ENCODE measurements around the gene ARPC5. TPM values are rescaled to one million over a fixed set of nuclear protein-coding genes. Genes with fewer than 3 reads are reported as not detected.

ARPC5 gene
- total and polyA plus RNA-seq, 9 of the 15 experiments (the other 6 are each of a cell fraction or from before 2014, with no cell fraction given): 71.8 to 150 (median 91.6) TPM

GRCh38 chr1:183645531-183645930, 9.9 kb upstream of the ARPC5 start (continued):
- TF ChIP-seq, protein P1, sequence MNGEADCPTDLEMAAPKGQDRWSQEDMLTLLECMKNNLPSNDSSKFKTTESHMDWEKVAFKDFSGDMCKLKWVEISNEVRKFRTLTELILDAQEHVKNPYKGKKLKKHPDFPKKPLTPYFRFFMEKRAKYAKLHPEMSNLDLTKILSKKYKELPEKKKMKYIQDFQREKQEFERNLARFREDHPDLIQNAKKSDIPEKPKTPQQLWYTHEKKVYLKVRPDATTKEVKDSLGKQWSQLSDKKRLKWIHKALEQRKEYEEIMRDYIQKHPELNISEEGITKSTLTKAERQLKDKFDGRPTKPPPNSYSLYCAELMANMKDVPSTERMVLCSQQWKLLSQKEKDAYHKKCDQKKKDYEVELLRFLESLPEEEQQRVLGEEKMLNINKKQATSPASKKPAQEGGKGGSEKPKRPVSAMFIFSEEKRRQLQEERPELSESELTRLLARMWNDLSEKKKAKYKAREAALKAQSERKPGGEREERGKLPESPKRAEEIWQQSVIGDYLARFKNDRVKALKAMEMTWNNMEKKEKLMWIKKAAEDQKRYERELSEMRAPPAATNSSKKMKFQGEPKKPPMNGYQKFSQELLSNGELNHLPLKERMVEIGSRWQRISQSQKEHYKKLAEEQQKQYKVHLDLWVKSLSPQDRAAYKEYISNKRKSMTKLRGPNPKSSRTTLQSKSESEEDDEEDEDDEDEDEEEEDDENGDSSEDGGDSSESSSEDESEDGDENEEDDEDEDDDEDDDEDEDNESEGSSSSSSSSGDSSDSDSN (IDR thresholded peaks at IDR 0.05; ENCODE audit: borderline replicate concordance in 1 of 2, low read depth in 2 of 2, low read length in 2 of 2): no peak
- TF ChIP-seq ADNP (tag; IDR thresholded peaks at IDR 0.05) (no peak), ZFX (CRISPR knock-in tag; IDR thresholded peaks at IDR 0.05) (no peak), BRCA1 (IDR thresholded peaks at IDR 0.05) (no peak), BRCA1 (CRISPR knock-in tag; IDR thresholded peaks at IDR 0.05) (no peak), NCOA1 (IDR thresholded peaks at IDR 0.05; ENCODE audit: low read depth) (no peak), ZNF707 (CRISPR knock-in tag; conservative IDR thresholded peaks at IDR 0.05) (no peak), SETDB1 (IDR thresholded peaks at IDR 0.05; ENCODE audit: low read length) (no peak), ZNF280B (CRISPR knock-in tag; IDR thresholded peaks at IDR 0.05) (no peak), ID3 (CRISPR knock-in tag; IDR thresholded peaks at IDR 0.05) (no peak), ID3 (tag; IDR thresholded peaks at IDR 0.05) (no peak), SAP30 (IDR thresholded peaks at IDR 0.05; ENCODE audit: borderline replicate concordance, insufficient read depth, low read depth, low read length, poor library complexity, severe bottlenecking) (no peak), ZNF239 (CRISPR knock-in tag; IDR thresholded peaks at IDR 0.05) (no peak), ARID1B (IDR thresholded peaks at IDR 0.05) (peak; percentile 60), ZNF174 (CRISPR knock-in tag; IDR thresholded peaks at IDR 0.05) (no peak), ZNF644 (tag; IDR thresholded peaks at IDR 0.05; ENCODE audit: low read depth) (no peak), XRCC3 (IDR thresholded peaks at IDR 0.05) (no peak), SNIP1 (IDR thresholded peaks at IDR 0.05; ENCODE audit: low read depth) (no peak), NFE2 (IDR thresholded peaks at IDR 0.05; ENCODE audit: low read depth) (no peak), ZNF395 (CRISPR knock-in tag; IDR thresholded peaks at IDR 0.05) (no peak), ZKSCAN1 (IDR thresholded peaks at IDR 0.05; ENCODE audit: low read depth, low read length) (no peak), NUFIP1 (IDR thresholded peaks at IDR 0.05; ENCODE audit: partially characterized antibody) (no peak), CREBBP (IDR thresholded peaks at IDR 0.05; ENCODE audit: low read depth, low read length) (no peak), ELF4 (CRISPR knock-in tag; IDR thresholded peaks at IDR 0.05) (peak; percentile 64; the same call in 1 of the 2 replicates)
- TF ChIP-seq, protein P2, sequence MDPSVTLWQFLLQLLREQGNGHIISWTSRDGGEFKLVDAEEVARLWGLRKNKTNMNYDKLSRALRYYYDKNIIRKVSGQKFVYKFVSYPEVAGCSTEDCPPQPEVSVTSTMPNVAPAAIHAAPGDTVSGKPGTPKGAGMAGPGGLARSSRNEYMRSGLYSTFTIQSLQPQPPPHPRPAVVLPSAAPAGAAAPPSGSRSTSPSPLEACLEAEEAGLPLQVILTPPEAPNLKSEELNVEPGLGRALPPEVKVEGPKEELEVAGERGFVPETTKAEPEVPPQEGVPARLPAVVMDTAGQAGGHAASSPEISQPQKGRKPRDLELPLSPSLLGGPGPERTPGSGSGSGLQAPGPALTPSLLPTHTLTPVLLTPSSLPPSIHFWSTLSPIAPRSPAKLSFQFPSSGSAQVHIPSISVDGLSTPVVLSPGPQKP (CRISPR knock-in tag; IDR thresholded peaks at IDR 0.05): no peak

All from K562 (cell line).